Calu3 (cell line): ENCODE results near the gene MAPK4. TPM values are rescaled to one million over a fixed set of nuclear protein-coding genes. Genes with fewer than 3 reads are reported as not detected.
"Not testable (repeated sequence)": the region's sequence is repeated elsewhere in the genome, so short reads cannot be mapped to it uniquely, and the experiment has no call there.

Experiments
- BruUV-seq: library from RNA; stranded (reverse); fragments of 400-500 nt; replicated peaks from 2 replicates; lab custom pipeline; 2021; lab: Mats Ljungman, UMichigan
- CTCF ChIA-PET: fragments of 300-600 bp; sonication (Branson Sonifier 250); formaldehyde crosslinking; loops from one replicate; lab custom pipeline; 2022; ENCODE audit warnings: antibody characterized with exemption; lab: Charles Lee
- DNase-seq: peaks from one replicate; pipeline ENCODE4 v3.0.0; 2022
- H3K27ac Mint-ChIP-seq: one replicate; pipeline ENCODE4 v1.8.0; 2022; ENCODE audit warnings: mixed read lengths; ENCODE audit not compliant: unreplicated experiment
- H3K27me3 Mint-ChIP-seq: one replicate; pipeline ENCODE4 v1.8.0; 2022; ENCODE audit warnings: mixed read lengths; ENCODE audit not compliant: unreplicated experiment
- H3K36me3 Mint-ChIP-seq: one replicate; pipeline ENCODE4 v1.8.0; 2022; ENCODE audit warnings: mild to moderate bottlenecking, moderate library complexity, mixed read lengths; ENCODE audit not compliant: insufficient read depth, unreplicated experiment
- H3K4me1 Mint-ChIP-seq: one replicate; pipeline ENCODE4 v1.8.0; 2022; ENCODE audit warnings: mild to moderate bottlenecking, low read depth, mixed read lengths; ENCODE audit not compliant: unreplicated experiment
- H3K4me3 Mint-ChIP-seq: one replicate; pipeline ENCODE4 v1.8.0; 2022; ENCODE audit warnings: mild to moderate bottlenecking, low read depth, moderate library complexity, mixed read lengths; ENCODE audit not compliant: unreplicated experiment
- H3K9me3 Mint-ChIP-seq: one replicate; pipeline ENCODE4 v1.8.0; 2022; ENCODE audit warnings: low read depth, mixed read lengths; ENCODE audit not compliant: unreplicated experiment
- CTCF ChIP-seq: fragments of 200-600 bp; IDR thresholded peaks from one replicate; pipeline ENCODE4 v1.8.0; 2022; ENCODE audit warnings: antibody characterized with exemption; ENCODE audit not compliant: unreplicated experiment
- intact Hi-C: fragments of 100-400 bp; cut with micrococcal nuclease; formaldehyde crosslinking; loops from one replicate; pipeline ENCODE4 v1.10.0; 2022; ENCODE audit not compliant: unreplicated experiment
- total RNA-seq: library from RNA; stranded (reverse); gene quantifications from 2 replicates; pipeline ENCODE4 v1.2.3, GENCODE V29; 2022

Gene MAPK4
- total RNA-seq, 1 experiment from 2014 or later = not detected

GRCh38 chr18:50527636-50528307 lies 32.1 kb upstream of the MAPK4 start:
- Mint-ChIP-seq H3K4me1 (no peaks in the 10 kb centered on the region), H3K4me3 (no peak overlapping the region), H3K27me3 (peaks cover 99% of the 10 kb centered on the region), H3K27ac (no peak overlapping the region), H3K9me3 (peaks cover under 1% of the 10 kb centered on the region), H3K36me3 (no peaks in the 10 kb centered on the region)
- no peak for TF ChIP-seq CTCF
- CTCF ChIA-PET = interaction anchor here (0.6 kb wide), 2 partner anchors 606 to 947 kb away, joined by 3 to 4 read pairs; no protein-coding TSS in a partner anchor
- no peak for DNase-seq
- no TSS peak for BruUV-seq
- intact Hi-C loops = no loop called here

- Mint-ChIP-seq H3K27ac (no peak overlapping the region), H3K27me3 (peaks cover 99% of the 10 kb centered on the region), H3K36me3 (no peaks in the 10 kb centered on the region), H3K4me1 (no peaks in the 10 kb centered on the region), H3K9me3 (peaks cover 5% of the 10 kb centered on the region), H3K4me3 (no peak overlapping the region)
- intact Hi-C loops = no loop called here
- no TSS peak for BruUV-seq
- CTCF ChIA-PET = no interaction called here
- no peak for TF ChIP-seq CTCF
- no peak for DNase-seq
Observed at GRCh38 chr18:50528806-50529205, 31.1 kb upstream of the MAPK4 start.

- CTCF ChIA-PET, H3K4me1 Mint-ChIP-seq, DNase-seq, intact Hi-C loops, H3K36me3 Mint-ChIP-seq, H3K4me3 Mint-ChIP-seq, H3K27ac Mint-ChIP-seq, H3K9me3 Mint-ChIP-seq, BruUV-seq: not testable (repeated sequence)
- peaks cover 88% of the 10 kb centered on the region for H3K27me3 Mint-ChIP-seq
Observed at GRCh38 chr18:50533822-50534221, 26.1 kb upstream of the MAPK4 start.

- intact Hi-C loops, H3K4me1 Mint-ChIP-seq, H3K4me3 Mint-ChIP-seq, H3K36me3 Mint-ChIP-seq, CTCF ChIA-PET, H3K27ac Mint-ChIP-seq, H3K9me3 Mint-ChIP-seq, DNase-seq, BruUV-seq: not testable (repeated sequence)
- peaks cover 70% of the 10 kb centered on the region for H3K27me3 Mint-ChIP-seq
Observed at GRCh38 chr18:50544476-50544875, 15.4 kb upstream of the MAPK4 start.

GRCh38 chr18:50545936-50546335 lies 14.0 kb upstream of the MAPK4 start:
- Mint-ChIP-seq H3K36me3 (no peaks in the 10 kb centered on the region), H3K4me1 (no peaks in the 10 kb centered on the region), H3K9me3 (no peaks in the 10 kb centered on the region), H3K4me3 (no peak overlapping the region), H3K27me3 (peaks cover 75% of the 10 kb centered on the region), H3K27ac (no peak overlapping the region)
- CTCF ChIA-PET = no interaction called here
- no TSS peak for BruUV-seq
- no peak for DNase-seq
- intact Hi-C loops = no loop called here
- TF ChIP-seq CTCF = no peak
